Uterus (tissue), 4 donors: ENCODE data around the gene GRWD1. TPM values are rescaled to one million over a fixed set of nuclear protein-coding genes. Genes with fewer than 3 reads are reported as not detected.

Experiments
- DNase-seq, 2 donors: peaks; one replicate each; pipeline ENCODE4 v3.0.0-alpha.2; 2019 to 2020
- H3K27ac ChIP-seq, 2 donors: fragments of 200-600 bp; sonication (generic); 1 replicate in 1 of 2; 2 replicates in 1 of 2; pipeline ENCODE4 v1.5.1; 2016 to 2018
- H3K27me3 ChIP-seq, 2 donors: fragments of 200-600 bp; sonication (generic); one replicate each; pipeline ENCODE4 v1.5.1; 2018 to 2019; ENCODE audit warnings: control low read depth in 1 of 2
- H3K36me3 ChIP-seq, 2 donors: fragments of 200-600 bp; sonication (generic); one replicate each; pipeline ENCODE4 v1.5.1; 2019; ENCODE audit warnings: control low read depth in 1 of 2
- H3K4me1 ChIP-seq, 2 donors: fragments of 200-600 bp; sonication (generic); one replicate each; pipeline ENCODE4 v1.5.1; 2018 to 2019; ENCODE audit warnings: control low read depth in 1 of 2
- H3K4me3 ChIP-seq, 2 donors: fragments of 200-600 bp; sonication (generic); 1 replicate in 1 of 2; 2 replicates in 1 of 2; pipeline ENCODE4 v1.5.1; 2018 to 2019; ENCODE audit warnings: mild to moderate bottlenecking in 1 of 2
- H3K9me3 ChIP-seq, 2 donors: fragments of 200-600 bp; sonication (generic); one replicate each; pipeline ENCODE4 v1.5.1; 2019; ENCODE audit warnings: control low read depth in 1 of 2
- POLR2A ChIP-seq, 2 donors: fragments of 450-650 bp; IDR thresholded peaks; one replicate each; pipeline ENCODE4 v1.6.1; 2016; ENCODE audit warnings: antibody characterized with exemption in 2 of 2, mild to moderate bottlenecking in 1 of 2, moderate library complexity in 1 of 2
- intact Hi-C: fragments of 100-400 bp; cut with DNase I; formaldehyde crosslinking; loops from one replicate; pipeline ENCODE4 v1.15.1; 2023; ENCODE audit warnings: low total_unique reads
- total RNA-seq, 4 donors: library from RNA; depleted of rRNA in 3 of 4; stranded (reverse); fragments of >200 nt in 3 of 4; gene quantifications; one replicate each; pipeline versions ENCODE4 v1.1.0 to v1.2.4, GENCODE V29; 2014 to 2023
- TF ChIP-seq, protein P1 (sequence below), 4 experiments: fragments of 200-600 bp in 2 of 4; fragments of 450-650 bp in 2 of 4; sonication (generic) in 2 of 4; IDR thresholded peaks; one replicate each; pipeline ENCODE4 v1.5.1; 2016 to 2019; ENCODE audit warnings: antibody characterized with exemption in 4 of 4, mild to moderate bottlenecking in 2 of 4, moderate library complexity in 1 of 4
- donor health status: DM: yes; HTN: yes; CAD: no.

The GRWD1 gene
- total RNA-seq, 4 donors from 2014 or later, result 7.7 to 33.8 (median 21.3) TPM

DNA sequence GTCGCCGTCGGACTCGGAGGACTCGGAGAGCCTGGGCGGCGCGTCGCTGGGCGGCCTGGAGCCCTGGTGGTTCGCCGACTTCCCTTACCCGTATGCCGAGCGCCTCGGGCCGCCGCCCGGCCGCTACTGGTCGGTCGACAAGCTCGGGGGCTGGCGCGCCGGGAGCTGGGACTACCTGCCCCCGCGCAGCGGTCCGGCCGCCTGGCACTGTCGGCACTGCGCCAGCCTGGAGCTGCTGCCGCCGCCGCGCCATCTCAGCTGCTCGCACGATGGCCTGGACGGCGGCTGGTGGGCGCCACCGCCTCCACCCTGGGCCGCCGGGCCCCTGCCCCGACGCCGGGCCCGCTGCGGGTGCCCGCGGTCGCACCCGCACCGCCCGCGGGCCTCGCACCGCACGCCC, 2.5 kb upstream of the GRWD1 start:
- Histone ChIP-seq H3K4me3 (no peak overlapping the region), H3K36me3 (no peaks in the 10 kb centered on the region), H3K4me1 (no peaks in the 10 kb centered on the region), H3K27me3 (peaks cover 0 to 2% of the 10 kb centered on the region in 2 donors), H3K27ac (no peak overlapping the region), H3K9me3 (no peaks in the 10 kb centered on the region)
- TF ChIP-seq POLR2A (IDR thresholded peaks at IDR 0.05), result no peak
- TF ChIP-seq, protein P1, sequence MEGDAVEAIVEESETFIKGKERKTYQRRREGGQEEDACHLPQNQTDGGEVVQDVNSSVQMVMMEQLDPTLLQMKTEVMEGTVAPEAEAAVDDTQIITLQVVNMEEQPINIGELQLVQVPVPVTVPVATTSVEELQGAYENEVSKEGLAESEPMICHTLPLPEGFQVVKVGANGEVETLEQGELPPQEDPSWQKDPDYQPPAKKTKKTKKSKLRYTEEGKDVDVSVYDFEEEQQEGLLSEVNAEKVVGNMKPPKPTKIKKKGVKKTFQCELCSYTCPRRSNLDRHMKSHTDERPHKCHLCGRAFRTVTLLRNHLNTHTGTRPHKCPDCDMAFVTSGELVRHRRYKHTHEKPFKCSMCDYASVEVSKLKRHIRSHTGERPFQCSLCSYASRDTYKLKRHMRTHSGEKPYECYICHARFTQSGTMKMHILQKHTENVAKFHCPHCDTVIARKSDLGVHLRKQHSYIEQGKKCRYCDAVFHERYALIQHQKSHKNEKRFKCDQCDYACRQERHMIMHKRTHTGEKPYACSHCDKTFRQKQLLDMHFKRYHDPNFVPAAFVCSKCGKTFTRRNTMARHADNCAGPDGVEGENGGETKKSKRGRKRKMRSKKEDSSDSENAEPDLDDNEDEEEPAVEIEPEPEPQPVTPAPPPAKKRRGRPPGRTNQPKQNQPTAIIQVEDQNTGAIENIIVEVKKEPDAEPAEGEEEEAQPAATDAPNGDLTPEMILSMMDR (IDR thresholded peaks at IDR 0.05), result no peak
- intact Hi-C loops, result loop anchor here (10.0 kb wide), 1 partner anchor 48 kb away; the partner anchor contains the start of genes GRIN2D and KDELR1
- DNase-seq, result no peak

DNA sequence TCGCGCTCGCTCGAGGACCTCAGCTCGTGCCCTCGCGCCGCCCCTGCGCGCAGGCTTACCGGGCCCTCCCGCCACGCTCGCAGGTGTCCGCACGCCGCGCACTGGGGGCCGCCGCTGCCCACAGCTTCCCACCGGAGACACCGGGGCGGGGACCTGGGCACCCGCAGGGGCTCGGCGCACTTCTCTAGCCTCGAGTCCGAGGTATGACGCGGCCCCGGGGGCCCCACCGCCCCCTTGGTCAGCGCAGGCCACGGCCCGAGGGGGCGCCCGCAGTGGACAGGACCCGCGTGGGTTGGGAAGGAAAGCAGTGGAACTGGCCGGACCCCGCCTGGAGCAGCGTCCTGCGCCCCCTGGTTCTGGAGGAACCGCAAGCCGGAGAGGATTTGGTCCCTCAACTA, 2.1 kb upstream of the GRWD1 start:
- Histone ChIP-seq H3K4me3 (peak overlapping the region in 1 of 2 donors; percentile 87), H3K9me3 (no peaks in the 10 kb centered on the region), H3K4me1 (no peaks in the 10 kb centered on the region), H3K27ac (no peak overlapping the region), H3K36me3 (no peaks in the 10 kb centered on the region), H3K27me3 (peaks cover 0 to 2% of the 10 kb centered on the region in 2 donors)
- DNase-seq, result no peak
- TF ChIP-seq, protein P1 (IDR thresholded peaks at IDR 0.05), result no peak
- no peak for TF ChIP-seq POLR2A (IDR thresholded peaks at IDR 0.05)
- intact Hi-C loops, result loop anchor here (10.0 kb wide), 1 partner anchor 49 kb away; the partner anchor contains the start of genes GRIN2D and KDELR1

GRCh38 chr19:48444129-48444935, 1.5 kb upstream of the GRWD1 start:
- peaks cover 0 to 2% of the 10 kb centered on the region in 2 donors for H3K27me3 ChIP-seq

GRCh38 chr19:48444936-48445200, 915 bp upstream of the GRWD1 start:
- Histone ChIP-seq H3K36me3 (no peaks in the 10 kb centered on the region), H3K9me3 (no peaks in the 10 kb centered on the region), H3K27me3 (peaks cover 0 to 2% of the 10 kb centered on the region in 2 donors), H3K4me3 (peak overlapping the region in 1 of 2 donors; percentile 87), H3K4me1 (no peaks in the 10 kb centered on the region), H3K27ac (peak overlapping the region; percentile 87 to 91)
- intact Hi-C loops, result loop anchor here (10.0 kb wide), 1 partner anchor 50 kb away; the partner anchor contains the start of genes GRIN2D and KDELR1
- no peak for TF ChIP-seq POLR2A (IDR thresholded peaks at IDR 0.05)
- TF ChIP-seq, protein P1 (IDR thresholded peaks at IDR 0.05), result no peak
- no peak for DNase-seq

More at GRCh38 chr19:48444129-48444935, 1.5 kb upstream of the GRWD1 start:
- no peaks in the 10 kb centered on the region for H3K4me1 ChIP-seq
- peak in 1 of 2 donors; percentile 37 for DNase-seq
- no peak for TF ChIP-seq POLR2A (IDR thresholded peaks at IDR 0.05)
- intact Hi-C loops, result loop anchor here (10.0 kb wide), 1 partner anchor 50 kb away; the partner anchor contains the start of genes GRIN2D and KDELR1
- H3K36me3 ChIP-seq, result no peaks in the 10 kb centered on the region
- no peaks in the 10 kb centered on the region for H3K9me3 ChIP-seq
- peak overlapping the region in 1 of 2 donors; percentile 87 for H3K4me3 ChIP-seq
- peak overlapping the region; percentile 87 to 91 for H3K27ac ChIP-seq

DNA sequence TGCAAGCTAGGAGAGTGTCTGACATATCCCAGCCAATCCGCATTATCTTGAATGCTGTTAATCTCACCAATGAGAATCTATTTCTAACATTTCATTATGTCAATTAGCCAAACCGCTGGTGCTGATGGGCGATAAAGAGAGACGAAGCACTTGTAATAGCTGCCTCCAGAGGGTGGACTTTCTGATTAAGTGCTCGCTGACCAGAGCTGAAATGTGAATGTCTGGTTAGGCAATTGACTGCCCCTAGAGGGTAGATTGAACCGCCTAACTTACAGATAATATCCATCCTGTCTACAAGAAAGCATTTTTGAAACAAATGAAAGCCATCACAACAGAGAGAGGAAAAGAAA, 552 bp upstream of the GRWD1 start:
- TF ChIP-seq POLR2A (IDR thresholded peaks at IDR 0.05), result no peak
- TF ChIP-seq, protein P1 (IDR thresholded peaks at IDR 0.05), result peak; percentile 40 to 79 (median 59)
- peak overlapping the region; percentile 87 to 96 for H3K4me3 ChIP-seq

More for the DNA sequence above, 552 bp upstream of the GRWD1 start:
- Histone ChIP-seq H3K27ac (peak overlapping the region; percentile 87 to 91), H3K4me1 (no peaks in the 10 kb centered on the region), H3K9me3 (no peaks in the 10 kb centered on the region), H3K27me3 (peaks cover 0 to 2% of the 10 kb centered on the region in 2 donors), H3K36me3 (no peaks in the 10 kb centered on the region)
- peak in 1 of 2 donors; percentile 64 for DNase-seq
- intact Hi-C loops, result loop anchor here (10.0 kb wide), 1 partner anchor 50 kb away; the partner anchor contains the start of genes GRIN2D and KDELR1
